Loucy (cell line): ENCODE results near the gene HRH1.

Experiments used
- H2AFZ ChIP-seq: fragments of 200-600 bp; sonication (generic); 2 replicates; pipeline ENCODE4 v1.6.0; 2016; ENCODE audit warnings: antibody characterized with exemption, mild to moderate bottlenecking, low read length, moderate library complexity
- H3F3A ChIP-seq: fragments of 200-600 bp; 2 replicates; pipeline ENCODE4 v1.6.0; 2016; ENCODE audit warnings: antibody characterized with exemption, low read depth, mild to moderate bottlenecking
- H3K27me3 ChIP-seq: fragments of 200-600 bp; sonication (generic); 2 replicates; pipeline ENCODE4 v1.6.1; 2014; ENCODE audit warnings: low read length, mild to moderate bottlenecking; ENCODE audit not compliant: insufficient read depth, poor library complexity, severe bottlenecking
- H3K36me3 ChIP-seq: fragments of 200-600 bp; sonication (generic); 2 replicates; pipeline ENCODE4 v1.6.1; 2016; ENCODE audit warnings: low read length; ENCODE audit not compliant: insufficient read depth
- H3K4me1 ChIP-seq: fragments of 200-600 bp; sonication (generic); 2 replicates; pipeline ENCODE4 v1.5.1; 2014; ENCODE audit warnings: low read length, mild to moderate bottlenecking; ENCODE audit not compliant: insufficient read depth, poor library complexity, severe bottlenecking
- H3K4me2 ChIP-seq: fragments of 200-600 bp; sonication (generic); 2 replicates; pipeline ENCODE4 v1.6.0; 2014; ENCODE audit warnings: antibody characterized with exemption, low read length, low read depth, mild to moderate bottlenecking; ENCODE audit not compliant: poor library complexity, severe bottlenecking
- H3K4me3 ChIP-seq: fragments of 200-600 bp; sonication (generic); 2 replicates; pipeline ENCODE4 v1.5.1; 2014; ENCODE audit warnings: low read length, mild to moderate bottlenecking, mixed read lengths; ENCODE audit not compliant: poor library complexity, severe bottlenecking
- H3K79me2 ChIP-seq: fragments of 200-600 bp; sonication (generic); 2 replicates; pipeline ENCODE4 v1.6.1; 2014; ENCODE audit warnings: low read length; ENCODE audit not compliant: insufficient read depth
- H3K9ac ChIP-seq: fragments of 200-600 bp; sonication (generic); 2 replicates; pipeline ENCODE4 v1.6.0; 2014; ENCODE audit warnings: mild to moderate bottlenecking, low read depth, low read length, moderate library complexity; ENCODE audit not compliant: poor library complexity, severe bottlenecking
- H3K9me2 ChIP-seq: fragments of 200-600 bp; sonication (generic); replicated peaks from 2 replicates; pipeline ENCODE4 v1.6.1; 2016; ENCODE audit warnings: low read depth, low read length, mixed read lengths
- H3K9me3 ChIP-seq: fragments of 200-600 bp; sonication (generic); 2 replicates; pipeline ENCODE4 v1.6.1; 2014; ENCODE audit warnings: mild to moderate bottlenecking, antibody characterized with exemption, low read length, low read depth; ENCODE audit not compliant: insufficient read depth
- H4K20me1 ChIP-seq: fragments of 200-600 bp; sonication (generic); 2 replicates; pipeline ENCODE4 v1.6.0; 2014; ENCODE audit warnings: antibody characterized with exemption, low read length, mild to moderate bottlenecking; ENCODE audit not compliant: insufficient read depth, poor library complexity, severe bottlenecking
- EZH2phosphoT487 ChIP-seq: fragments of 200-600 bp; IDR thresholded peaks from 2 replicates; pipeline ENCODE4 v1.6.1; 2018; ENCODE audit warnings: antibody characterized with exemption, mild to moderate bottlenecking, moderate library complexity, borderline replicate concordance
- TF ChIP-seq, protein P1 (sequence below): fragments of 200-600 bp; sonication (generic); conservative IDR thresholded peaks from 2 replicates; pipeline ENCODE4 v1.5.1; 2014; ENCODE audit warnings: mild to moderate bottlenecking, antibody characterized with exemption, low read length

Gene HRH1

DNA sequence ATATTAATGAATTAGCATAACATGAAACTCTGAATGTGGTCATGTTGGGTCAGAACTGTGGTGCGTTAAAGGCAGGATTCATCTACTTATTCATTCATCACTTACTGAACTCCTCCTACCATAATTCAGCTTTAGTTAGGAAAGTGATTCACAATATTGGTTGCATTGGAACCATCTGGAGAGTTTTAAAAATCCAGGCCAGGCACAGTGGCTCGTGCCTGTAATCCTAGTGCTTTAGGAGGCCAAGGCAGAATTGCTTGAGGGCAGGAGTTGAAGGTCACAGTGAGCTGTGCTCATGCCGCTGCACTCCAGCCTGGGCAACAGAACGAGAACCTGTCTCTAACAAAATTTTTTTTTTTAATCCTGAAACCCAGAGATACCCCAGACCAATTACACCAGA, 73.7 kb downstream of the HRH1 start:
- H3K27me3 ChIP-seq = peaks cover 3% of the 10 kb centered on the region
- H3K4me3 ChIP-seq = no peak overlapping the region
- no peak overlapping the region for H2AFZ ChIP-seq
- no peak for TF ChIP-seq EZH2phosphoT487
- TF ChIP-seq, protein P1, sequence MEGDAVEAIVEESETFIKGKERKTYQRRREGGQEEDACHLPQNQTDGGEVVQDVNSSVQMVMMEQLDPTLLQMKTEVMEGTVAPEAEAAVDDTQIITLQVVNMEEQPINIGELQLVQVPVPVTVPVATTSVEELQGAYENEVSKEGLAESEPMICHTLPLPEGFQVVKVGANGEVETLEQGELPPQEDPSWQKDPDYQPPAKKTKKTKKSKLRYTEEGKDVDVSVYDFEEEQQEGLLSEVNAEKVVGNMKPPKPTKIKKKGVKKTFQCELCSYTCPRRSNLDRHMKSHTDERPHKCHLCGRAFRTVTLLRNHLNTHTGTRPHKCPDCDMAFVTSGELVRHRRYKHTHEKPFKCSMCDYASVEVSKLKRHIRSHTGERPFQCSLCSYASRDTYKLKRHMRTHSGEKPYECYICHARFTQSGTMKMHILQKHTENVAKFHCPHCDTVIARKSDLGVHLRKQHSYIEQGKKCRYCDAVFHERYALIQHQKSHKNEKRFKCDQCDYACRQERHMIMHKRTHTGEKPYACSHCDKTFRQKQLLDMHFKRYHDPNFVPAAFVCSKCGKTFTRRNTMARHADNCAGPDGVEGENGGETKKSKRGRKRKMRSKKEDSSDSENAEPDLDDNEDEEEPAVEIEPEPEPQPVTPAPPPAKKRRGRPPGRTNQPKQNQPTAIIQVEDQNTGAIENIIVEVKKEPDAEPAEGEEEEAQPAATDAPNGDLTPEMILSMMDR = no peak
- no peaks in the 10 kb centered on the region for H3K9me2 ChIP-seq
- no peaks in the 10 kb centered on the region for H3K9me3 ChIP-seq
- no peak overlapping the region for H3K9ac ChIP-seq
- H3K4me1 ChIP-seq = peaks cover 33% of the 10 kb centered on the region
- H3K36me3 ChIP-seq = no peaks in the 10 kb centered on the region
- 0 out of 2 replicates have a peak, but pooled peaks cover 4% of the 10 kb centered on the region for H3F3A ChIP-seq
- H4K20me1 ChIP-seq = no peaks in the 10 kb centered on the region
- H3K4me2 ChIP-seq = peak overlapping the region; percentile 67
- H3K79me2 ChIP-seq = no peaks in the 10 kb centered on the region

GRCh38 chr3:11230125-11230524, 75.8 kb downstream of the HRH1 start:
- Histone ChIP-seq H2AFZ (no peak overlapping the region), H3K9ac (no peak overlapping the region), H3K9me2 (no peaks in the 10 kb centered on the region), H3K4me2 (no peak overlapping the region), H3K79me2 (no peaks in the 10 kb centered on the region), H3K9me3 (no peaks in the 10 kb centered on the region), H3K27me3 (peaks cover 3% of the 10 kb centered on the region), H4K20me1 (no peaks in the 10 kb centered on the region), H3K4me3 (no peak overlapping the region), H3K36me3 (no peaks in the 10 kb centered on the region), H3K4me1 (peaks cover 31% of the 10 kb centered on the region), H3F3A (0 out of 2 replicates have a peak, but pooled peaks cover 4% of the 10 kb centered on the region)
- TF ChIP-seq EZH2phosphoT487 = no peak
- TF ChIP-seq, protein P1 = no peak

- H3K4me1 ChIP-seq = peaks cover 24% of the 10 kb centered on the region
- H3K4me3 ChIP-seq = no peak overlapping the region
- no peaks in the 10 kb centered on the region for H3K9me3 ChIP-seq
- no peak for TF ChIP-seq EZH2phosphoT487
- TF ChIP-seq, protein P1 = no peak
- no peaks in the 10 kb centered on the region for H3K9me2 ChIP-seq
- H3K4me2 ChIP-seq = no peak overlapping the region
- H3K36me3 ChIP-seq = no peaks in the 10 kb centered on the region
- H3K9ac ChIP-seq = no peak overlapping the region
- H2AFZ ChIP-seq = no peak overlapping the region
- H3F3A ChIP-seq = 0 out of 2 replicates have a peak, but pooled peaks cover 4% of the 10 kb centered on the region
- peaks cover 3% of the 10 kb centered on the region for H3K27me3 ChIP-seq
- no peaks in the 10 kb centered on the region for H4K20me1 ChIP-seq
- H3K79me2 ChIP-seq = no peaks in the 10 kb centered on the region
These were observed 76.5 kb downstream of the HRH1 start for GRCh38 chr3:11230832-11231231.
